Activated naive CD8-positive, alpha-beta T cell treated with anti-CD3 and anti-CD28 coated beads for 36 hours (primary cell): ENCODE results near the gene PDE4D. TPM values are rescaled to one million over a fixed set of nuclear protein-coding genes. Genes with fewer than 3 reads are reported as not detected.

Source experiments
- DNase-seq: peaks from one replicate; pipeline ENCODE4 v3.0.0; 2021
- H3K27ac Mint-ChIP-seq: one replicate; pipeline ENCODE4 v1.8.0; 2022; ENCODE audit warnings: mild to moderate bottlenecking, moderate library complexity, mixed read lengths
- H3K27me3 Mint-ChIP-seq: one replicate; pipeline ENCODE4 v1.8.0; 2022; ENCODE audit warnings: mild to moderate bottlenecking, mixed read lengths
- H3K36me3 Mint-ChIP-seq: one replicate; pipeline ENCODE4 v1.8.0; 2021; ENCODE audit warnings: mild to moderate bottlenecking, mixed read lengths
- H3K4me1 Mint-ChIP-seq: one replicate; pipeline ENCODE4 v1.8.0; 2021; ENCODE audit warnings: mixed read lengths
- H3K4me3 Mint-ChIP-seq: one replicate; pipeline ENCODE4 v1.8.0; 2022; ENCODE audit warnings: mild to moderate bottlenecking, moderate library complexity, mixed read lengths
- H3K9me3 Mint-ChIP-seq: one replicate; pipeline ENCODE4 v1.8.0; 2022; ENCODE audit warnings: mixed read lengths
- total RNA-seq, 2 experiments: library from RNA; stranded (reverse); gene quantifications; one replicate each; pipeline ENCODE4 v1.2.3, GENCODE V29; 2021

PDE4D gene
- total RNA-seq, 2 experiments from 2014 or later, result 40.7 TPM

DNA sequence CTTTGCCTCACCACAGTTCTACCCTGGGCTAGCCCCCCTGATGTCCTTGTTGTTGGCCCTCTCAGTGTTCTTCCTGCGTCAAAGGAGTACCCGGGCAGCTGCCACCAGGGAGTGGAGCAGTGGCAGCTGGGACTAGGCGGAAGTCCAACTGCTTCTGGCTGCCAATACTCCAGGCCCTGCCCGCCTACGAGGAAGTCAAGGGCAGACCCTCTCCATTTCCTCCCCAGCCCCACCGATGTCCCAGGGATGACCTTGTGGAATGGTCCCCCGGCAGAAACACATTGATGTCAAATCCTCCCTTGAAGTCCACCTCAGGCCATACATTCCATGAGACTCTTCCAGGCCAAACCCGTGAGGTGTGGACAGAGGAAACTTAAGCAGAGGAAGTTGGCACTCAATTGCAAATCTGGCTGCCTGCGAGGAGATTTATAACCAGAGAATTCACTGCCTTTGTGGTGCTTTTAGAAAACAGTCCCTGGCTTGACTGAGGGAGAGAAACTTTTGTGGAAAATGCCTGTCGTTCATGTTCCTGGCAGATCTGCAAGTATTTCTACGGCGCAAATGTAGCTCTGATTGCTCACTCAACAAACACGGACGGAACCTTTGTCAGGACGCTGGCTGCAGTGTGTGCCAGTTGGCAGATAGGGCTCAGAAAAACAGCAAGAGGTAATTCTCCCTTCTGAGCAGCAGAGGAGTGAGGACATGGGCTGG is 970.9 kb downstream of the PDE4D start:
- H3K4me1 Mint-ChIP-seq, result peaks cover 17% of the 10 kb centered on the region
- no peaks in the 10 kb centered on the region for H3K36me3 Mint-ChIP-seq
- no peaks in the 10 kb centered on the region for H3K9me3 Mint-ChIP-seq
- peaks cover 17% of the 10 kb centered on the region for H3K27me3 Mint-ChIP-seq
- H3K27ac Mint-ChIP-seq, result no peak overlapping the region
- no peak overlapping the region for H3K4me3 Mint-ChIP-seq
- DNase-seq, result no peak

DNA sequence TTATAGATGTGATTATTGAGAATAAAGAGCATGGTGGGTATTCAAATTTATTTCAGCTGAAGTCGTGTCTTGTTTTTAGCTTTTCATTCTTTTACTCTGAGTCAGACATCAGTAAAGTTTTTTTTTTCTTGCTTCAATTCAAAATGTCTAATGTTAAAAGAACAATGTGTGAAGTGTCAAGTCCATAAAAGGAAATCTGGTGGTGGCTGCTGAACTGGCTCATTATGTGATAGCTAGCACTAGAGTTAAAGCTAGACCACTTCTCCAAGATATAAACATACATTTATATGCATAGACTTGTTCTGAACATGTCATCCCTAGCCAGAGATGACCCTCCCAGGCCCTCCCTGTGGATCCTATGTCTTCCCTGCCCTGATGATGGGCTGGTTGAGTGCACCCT is 972.4 kb downstream of the PDE4D start:
- Mint-ChIP-seq H3K27me3 (peaks cover 11% of the 10 kb centered on the region), H3K9me3 (no peaks in the 10 kb centered on the region), H3K27ac (no peak overlapping the region), H3K36me3 (no peaks in the 10 kb centered on the region), H3K4me1 (peaks cover 8% of the 10 kb centered on the region), H3K4me3 (no peak overlapping the region)
- no peak for DNase-seq

DNA sequence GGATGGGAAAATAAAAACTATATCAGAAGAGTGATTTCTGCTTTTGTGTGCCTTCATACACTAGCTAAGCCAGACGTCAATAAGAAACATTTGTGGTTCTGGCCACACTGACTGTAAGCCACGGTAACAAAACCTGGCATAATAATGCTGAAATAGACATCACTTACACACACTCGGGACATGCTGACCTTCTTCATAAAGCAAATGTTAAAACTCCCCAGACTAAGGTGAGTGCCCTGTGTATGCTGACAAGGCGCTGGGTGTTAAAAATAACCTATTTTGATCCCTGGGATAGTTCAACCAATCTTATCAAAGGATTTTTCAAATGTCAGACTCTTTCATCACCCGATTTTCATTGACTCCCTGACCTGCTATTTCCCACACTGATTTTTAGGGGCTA is 973.7 kb downstream of the PDE4D start:
- H3K27me3 Mint-ChIP-seq, result peaks cover 8% of the 10 kb centered on the region
- H3K36me3 Mint-ChIP-seq, result no peaks in the 10 kb centered on the region
- peaks cover 4% of the 10 kb centered on the region for H3K4me1 Mint-ChIP-seq
- no peaks in the 10 kb centered on the region for H3K9me3 Mint-ChIP-seq
- DNase-seq, result no peak
- no peak overlapping the region for H3K4me3 Mint-ChIP-seq
- H3K27ac Mint-ChIP-seq, result no peak overlapping the region
